KG1 (cell line): ENCODE results near the gene TMEM260.
"Not testable (repeated sequence)": the region's sequence is repeated elsewhere in the genome, so short reads cannot be mapped to it uniquely, and the experiment has no call there.

Source experiments
- DNase-seq: peaks from one replicate; lab custom pipeline; 2025; lab: John Stamatoyannopoulos, UW

The TMEM260 gene

DNA sequence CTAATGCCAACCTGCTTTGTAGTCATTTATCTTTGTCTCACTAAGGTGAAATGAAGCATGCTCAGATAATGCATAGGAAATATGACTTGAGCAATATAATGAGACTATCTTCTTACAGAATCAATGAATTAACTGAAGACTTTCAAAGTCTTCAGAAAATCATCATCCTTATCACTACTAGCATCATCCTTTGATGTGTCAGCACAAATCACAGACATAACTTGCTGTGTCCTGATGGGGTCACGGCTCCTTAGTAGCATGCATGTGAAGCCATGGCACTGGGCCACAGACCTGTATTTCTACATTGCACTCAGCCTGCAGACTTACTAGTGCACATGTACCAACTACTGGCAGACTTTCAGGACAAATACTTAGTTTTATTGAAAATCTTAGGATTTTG is 18.9 kb downstream of the TMEM260 start:
- no peak for DNase-seq

DNA sequence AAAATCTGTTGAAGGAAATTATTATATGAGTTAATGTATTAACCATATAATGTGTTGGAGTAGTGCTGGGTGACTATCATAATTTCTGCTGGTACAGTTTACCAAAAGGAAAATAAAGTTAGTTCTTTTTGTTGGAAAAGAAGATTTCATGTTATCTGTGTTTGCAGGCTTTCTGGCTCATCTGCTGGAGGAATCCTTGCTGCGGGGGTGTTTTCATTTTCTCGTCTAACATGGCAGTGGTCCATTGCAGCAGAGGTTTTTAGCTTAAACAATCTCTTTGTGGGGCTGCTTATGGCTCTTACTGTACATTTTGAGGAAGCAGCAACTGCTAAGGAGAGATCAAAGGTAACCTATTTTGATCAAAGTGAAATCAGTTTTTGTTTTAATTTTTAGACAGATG is 24.1 kb downstream of the TMEM260 start:
- no peak for DNase-seq

DNA sequence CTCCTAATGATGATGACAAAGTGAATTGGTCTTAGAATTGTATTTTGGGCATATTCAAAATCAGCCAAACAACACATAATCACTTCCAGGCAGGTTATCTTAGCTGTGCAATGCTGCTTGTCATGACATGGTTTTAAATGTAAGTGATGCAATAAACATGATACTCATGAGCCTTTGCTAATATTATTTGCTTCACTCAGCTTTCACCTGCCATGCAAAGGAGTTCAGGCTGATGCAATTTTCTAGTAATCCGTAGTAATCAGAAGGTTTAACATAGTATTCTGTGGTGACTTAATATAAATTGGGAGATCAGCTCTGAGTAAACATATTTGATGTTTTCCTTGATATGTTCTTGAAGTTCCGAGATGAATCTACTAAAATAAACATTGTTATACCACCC is 29.1 kb downstream of the TMEM260 start:
- no peak for DNase-seq

DNA sequence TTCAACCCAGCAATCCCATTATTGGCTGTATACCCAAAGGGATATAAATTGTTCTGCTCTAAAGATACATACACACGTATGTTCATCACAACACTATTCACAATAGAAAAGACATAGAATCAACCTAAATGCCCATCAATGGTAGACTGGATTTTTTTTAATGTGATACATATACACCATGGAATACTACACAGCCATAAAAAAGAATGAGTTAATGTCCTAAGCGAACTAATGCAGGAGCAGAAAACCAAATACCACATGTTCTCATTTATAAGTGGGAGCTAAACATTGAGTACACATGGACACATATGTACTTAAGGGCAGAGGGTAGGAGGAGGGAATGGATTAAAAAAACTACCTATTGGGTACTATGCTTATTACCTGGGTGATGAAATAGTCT is 32.1 kb downstream of the TMEM260 start:
- DNase-seq = not testable (repeated sequence)

- no peak for DNase-seq
Measured at GRCh38 chr14:56617084-56617483, 37.5 kb downstream of the TMEM260 start.

- DNase-seq = no peak
Measured at GRCh38 chr14:56630707-56631106, 51.1 kb downstream of the TMEM260 start.

GRCh38 chr14:56632195-56632594 is 52.6 kb downstream of the TMEM260 start:
- no peak for DNase-seq

DNA sequence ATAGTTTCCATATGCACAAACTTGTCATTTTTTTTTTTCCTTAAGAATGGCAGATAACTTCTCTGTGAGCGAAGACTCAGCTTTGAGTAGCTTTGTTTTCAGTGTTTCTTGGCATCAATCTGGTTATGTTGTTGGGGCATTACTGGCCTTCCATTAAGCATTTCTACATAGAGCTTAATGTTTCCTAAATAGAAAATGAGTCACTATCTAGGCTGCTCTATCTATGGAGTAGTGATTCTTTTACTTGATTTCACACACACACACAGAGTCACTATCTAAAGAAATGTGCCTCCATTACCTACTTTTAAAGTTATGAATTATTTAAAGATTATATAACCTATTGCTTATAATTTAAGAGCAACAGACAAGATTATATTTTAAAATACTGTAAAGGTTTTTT is 53.9 kb downstream of the TMEM260 start:
- no peak for DNase-seq

DNA sequence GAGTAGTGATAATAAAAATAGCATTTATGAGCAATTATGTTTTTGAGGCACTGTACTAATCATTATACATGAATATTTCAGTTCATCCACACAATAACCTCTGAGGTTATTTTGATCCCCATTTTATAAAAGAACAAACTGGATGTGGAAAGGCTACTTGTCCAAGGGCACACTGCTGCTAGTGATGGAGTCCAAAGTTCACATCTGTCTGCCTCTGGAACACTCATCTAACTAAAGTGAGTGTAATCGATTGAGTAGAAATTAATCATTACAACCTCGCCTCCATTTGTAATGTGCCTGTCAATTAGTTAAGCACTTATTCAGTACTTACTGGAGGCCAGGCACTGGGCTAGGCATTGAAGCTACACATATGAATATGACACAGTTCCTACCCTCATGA is 55.4 kb downstream of the TMEM260 start:
- DNase-seq = no peak

GRCh38 chr14:56647493-56647892 is 67.9 kb downstream of the TMEM260 start:
- DNase-seq = no peak

GRCh38 chr14:56648508-56649301 is 69.1 kb downstream of the TMEM260 start:
- no peak for DNase-seq

DNA sequence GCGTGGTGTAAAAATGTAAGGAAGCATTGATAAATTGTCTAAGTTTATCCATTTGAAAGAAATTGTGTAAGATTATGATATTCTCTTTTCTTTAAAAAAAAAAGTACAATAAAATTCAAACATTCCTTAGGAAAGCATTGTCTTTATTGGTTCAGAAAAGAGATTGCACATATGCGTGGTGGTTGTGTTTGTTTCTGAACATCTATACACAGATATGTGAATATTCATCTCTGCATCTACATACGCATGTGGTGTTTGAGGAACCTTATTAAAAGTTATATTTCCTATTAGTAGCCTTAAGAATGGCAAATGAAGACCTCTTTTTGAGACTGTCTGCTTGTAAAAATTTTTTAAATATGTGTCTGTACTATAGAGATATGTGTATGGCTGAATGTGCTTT is 69.8 kb downstream of the TMEM260 start:
- DNase-seq = no peak

DNA sequence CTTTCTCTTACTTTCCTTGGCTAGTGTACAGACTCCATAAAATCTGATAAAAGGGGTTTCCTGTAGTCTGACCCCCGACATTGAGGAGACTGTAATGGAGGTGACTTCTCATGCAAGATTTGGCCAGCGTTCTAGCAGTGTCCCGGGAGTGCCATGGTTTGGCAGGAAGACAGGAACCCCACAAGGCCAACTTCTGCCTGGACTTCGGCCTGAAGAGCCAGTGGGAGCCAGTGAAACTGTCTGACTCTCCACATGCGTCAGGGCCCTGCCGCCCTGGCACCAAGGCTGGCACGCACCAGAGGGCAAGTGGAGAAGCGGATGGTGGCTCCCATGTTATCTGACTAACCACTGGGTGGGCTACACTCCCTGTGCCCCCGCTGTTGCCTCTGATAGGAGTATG is 70.5 kb downstream of the TMEM260 start:
- no peak for DNase-seq

DNA sequence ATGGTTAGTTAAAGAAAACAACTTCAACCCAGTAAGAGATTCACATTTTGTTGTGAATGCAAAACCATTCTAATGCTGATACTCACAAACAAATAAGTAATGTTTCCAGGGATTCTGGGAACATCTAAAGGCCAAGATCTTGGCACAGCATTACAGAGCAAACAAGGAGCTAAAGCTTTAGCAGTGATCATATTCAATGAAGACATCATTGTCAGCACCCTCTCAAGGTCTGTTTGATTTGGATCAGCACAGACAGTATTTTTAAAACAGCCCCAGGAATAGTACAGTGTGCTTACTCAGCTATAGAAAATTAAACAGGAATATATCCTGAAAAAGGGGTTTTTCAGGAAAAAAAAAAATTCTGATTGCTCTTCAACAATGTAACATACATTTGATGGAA is 71.4 kb downstream of the TMEM260 start:
- no peak for DNase-seq

- no peak for DNase-seq
Measured at GRCh38 chr14:56657604-56658003, 78.0 kb downstream of the TMEM260 start.

GRCh38 chr14:56659378-56659777 is 79.8 kb downstream of the TMEM260 start:
- no peak for DNase-seq

DNA sequence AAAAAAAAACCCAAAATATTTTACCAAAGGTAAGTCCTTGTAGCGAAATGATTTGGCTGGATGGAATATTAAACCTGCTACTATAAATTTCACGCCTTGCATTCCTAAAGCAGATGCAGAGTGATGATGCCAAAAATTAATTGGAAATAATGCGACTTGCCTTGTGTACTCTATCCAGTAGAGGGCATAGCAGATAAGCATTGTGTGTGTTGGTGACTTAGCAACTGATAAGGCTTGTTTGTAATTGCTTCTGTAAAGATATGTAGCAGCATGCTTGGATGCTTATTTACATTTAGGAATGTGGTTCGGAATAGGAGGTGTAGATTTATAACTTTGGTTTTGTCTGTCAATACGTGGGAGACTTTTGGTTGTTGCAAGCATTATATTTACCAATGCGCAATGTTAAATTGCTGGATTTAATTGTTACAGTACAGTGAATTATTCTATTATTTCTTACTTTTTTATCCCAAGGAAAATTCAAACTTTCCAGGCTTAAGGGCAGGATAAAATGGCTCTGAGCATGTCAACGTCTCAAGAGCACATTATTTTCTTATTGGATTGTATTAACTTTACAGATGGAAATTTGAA is 80.5 kb downstream of the TMEM260 start:
- no peak for DNase-seq

DNA sequence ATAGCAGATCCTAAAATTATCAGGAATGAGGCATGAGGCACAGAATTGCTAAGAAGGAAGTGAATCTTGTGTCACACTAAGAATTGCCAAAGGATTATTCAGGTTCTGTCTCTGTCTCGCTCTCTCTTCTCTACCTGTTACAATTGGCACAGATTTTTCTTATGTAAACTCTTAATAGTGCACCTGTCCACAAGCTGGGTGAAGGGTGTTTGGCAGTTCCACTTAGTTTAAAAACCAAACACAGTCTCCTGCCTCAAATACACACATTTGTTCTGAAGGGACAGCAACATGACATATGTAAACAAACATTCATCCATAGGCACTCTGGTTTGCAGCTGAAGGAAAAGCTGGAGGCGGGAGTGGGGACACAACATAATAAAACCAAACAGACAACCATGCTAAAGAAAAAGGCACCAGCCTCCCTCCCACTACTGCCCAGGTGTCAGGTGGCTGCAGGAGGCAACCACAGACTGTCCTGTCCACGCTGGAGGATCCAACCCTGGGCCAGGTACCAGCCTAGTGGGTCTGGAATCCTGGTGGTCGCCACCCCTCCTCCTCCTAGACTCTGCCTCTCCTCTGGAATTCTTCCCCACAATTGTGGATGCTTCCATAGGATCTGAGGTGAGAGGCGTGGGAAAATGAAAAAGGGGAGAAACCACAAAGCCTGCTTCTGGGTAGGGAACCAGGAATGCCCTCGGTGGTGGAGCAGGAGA is 81.2 kb downstream of the TMEM260 start:
- no peak for DNase-seq

DNA sequence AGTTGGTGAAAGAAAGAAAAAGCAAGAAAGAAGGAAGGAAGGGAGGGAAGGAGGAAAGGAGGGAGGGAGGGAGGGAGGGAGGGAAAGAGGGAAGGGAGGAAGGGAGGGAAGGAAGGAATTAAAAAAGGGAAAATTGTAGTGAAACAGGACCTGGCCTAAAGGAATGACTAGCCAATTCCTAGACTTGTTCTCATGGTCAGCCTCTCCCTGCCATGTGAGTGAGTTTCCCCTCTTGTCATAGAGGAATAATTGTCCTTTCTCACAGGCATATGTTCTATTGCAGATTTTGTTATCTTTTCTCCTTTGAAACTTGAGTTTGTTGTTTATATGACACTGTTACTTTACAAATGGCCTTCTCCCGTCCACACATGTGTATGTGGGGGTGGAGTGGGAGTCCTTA is 81.9 kb downstream of the TMEM260 start:
- no peak for DNase-seq

DNA sequence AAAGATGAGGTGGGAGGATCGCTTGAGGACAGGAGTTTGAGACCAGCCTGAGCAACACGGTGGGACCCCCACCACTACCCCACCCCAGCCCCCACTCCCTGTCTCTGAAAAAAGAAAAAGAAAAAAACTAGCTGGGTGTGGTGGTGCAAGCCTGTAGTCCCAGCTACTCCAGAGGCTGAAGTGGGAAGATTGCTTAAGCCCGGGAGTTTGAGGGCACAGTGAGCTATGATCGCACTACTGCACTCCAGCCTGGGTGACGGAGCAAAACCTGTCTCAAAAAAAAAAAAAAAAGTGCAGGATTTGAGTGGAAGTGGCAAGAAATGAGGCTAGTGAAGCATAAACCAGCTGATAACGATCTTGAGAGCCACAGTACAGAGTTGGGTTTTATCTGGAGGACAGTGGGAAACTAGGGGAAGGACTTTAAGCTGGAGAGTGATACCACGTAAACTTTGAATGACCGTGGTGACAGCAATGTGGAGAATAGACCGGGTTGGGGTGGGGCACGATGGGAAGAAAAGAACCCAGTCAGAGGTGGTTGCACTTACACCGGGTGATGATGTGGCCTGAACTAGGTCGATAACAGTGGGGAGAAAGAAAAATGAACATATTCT is 85.3 kb downstream of the TMEM260 start:
- no peak for DNase-seq

GRCh38 chr14:56666294-56666693 is 86.7 kb downstream of the TMEM260 start:
- DNase-seq = no peak

GRCh38 chr14:56666716-56667115 is 87.1 kb downstream of the TMEM260 start:
- no peak for DNase-seq

GRCh38 chr14:56667290-56667689 is 87.7 kb downstream of the TMEM260 start:
- not testable (repeated sequence) for DNase-seq
